Measurements from ENCODE around the gene WWC2.

GRCh38 chr4:183327827-183328226 is 228.8 kb downstream of the WWC2 start:
- TF ChIP-seq CTCF (IDR thresholded peaks at IDR 0.05) (no peak), EP300 (IDR thresholded peaks at IDR 0.05) (no peak)
